ENCODE measurements around the gene BCR.
"Not testable (repeated sequence)": the region's sequence is repeated elsewhere in the genome, so short reads cannot be mapped to it uniquely, and the experiment has no call there.

BCR gene

GRCh38 chr22:23305321-23305910, 125.1 kb downstream of the BCR start:
- no peak for TF ChIP-seq CTCF (IDR thresholded peaks at IDR 0.05; ENCODE audit: borderline replicate concordance, insufficient read depth, low read depth, low read length)

GRCh38 chr22:23305922-23306374, 125.6 kb downstream of the BCR start:
- no peak overlapping the region for H3K4me3 ChIP-seq (ENCODE audit: low read depth, low read length)
- TF ChIP-seq CTCF (IDR thresholded peaks at IDR 0.05; ENCODE audit: borderline replicate concordance, insufficient read depth, low read depth, low read length): no peak

More at GRCh38 chr22:23305321-23305910, 125.1 kb downstream of the BCR start:
- no peak overlapping the region for H3K4me3 ChIP-seq (ENCODE audit: low read depth, low read length)

GRCh38 chr22:23306438-23306921, 126.2 kb downstream of the BCR start:
- no peak overlapping the region for H3K4me3 ChIP-seq (ENCODE audit: low read depth, low read length)

GRCh38 chr22:23306926-23307325, 126.6 kb downstream of the BCR start:
- no peak overlapping the region for H3K4me3 ChIP-seq (ENCODE audit: low read depth, low read length)
- TF ChIP-seq CTCF (IDR thresholded peaks at IDR 0.05; ENCODE audit: borderline replicate concordance, insufficient read depth, low read depth, low read length): no peak

More at GRCh38 chr22:23306438-23306921, 126.2 kb downstream of the BCR start:
- no peak for TF ChIP-seq CTCF (IDR thresholded peaks at IDR 0.05; ENCODE audit: borderline replicate concordance, insufficient read depth, low read depth, low read length)

- not testable (repeated sequence) for H3K4me3 ChIP-seq (ENCODE audit: low read depth, low read length)
Observed at GRCh38 chr22:23307511-23307910, 127.2 kb downstream of the BCR start.

GRCh38 chr22:23309261-23309660, 129.0 kb downstream of the BCR start:
- H3K4me3 ChIP-seq (ENCODE audit: low read depth, low read length): not testable (repeated sequence)

- H3K4me3 ChIP-seq (ENCODE audit: low read depth, low read length): not testable (repeated sequence)
Observed at GRCh38 chr22:23310443-23311097, 130.3 kb downstream of the BCR start.

GRCh38 chr22:23311635-23312420, 131.5 kb downstream of the BCR start:
- not testable (repeated sequence) for H3K4me3 ChIP-seq (ENCODE audit: low read depth, low read length)
